Central memory CD4-positive, alpha-beta T cell (primary cell): Measurements from ENCODE around the gene NME8.

Source experiments
- DNase-seq: peaks from one replicate; pipeline ENCODE4 v3.0.0; 2022

NME8 gene

DNA sequence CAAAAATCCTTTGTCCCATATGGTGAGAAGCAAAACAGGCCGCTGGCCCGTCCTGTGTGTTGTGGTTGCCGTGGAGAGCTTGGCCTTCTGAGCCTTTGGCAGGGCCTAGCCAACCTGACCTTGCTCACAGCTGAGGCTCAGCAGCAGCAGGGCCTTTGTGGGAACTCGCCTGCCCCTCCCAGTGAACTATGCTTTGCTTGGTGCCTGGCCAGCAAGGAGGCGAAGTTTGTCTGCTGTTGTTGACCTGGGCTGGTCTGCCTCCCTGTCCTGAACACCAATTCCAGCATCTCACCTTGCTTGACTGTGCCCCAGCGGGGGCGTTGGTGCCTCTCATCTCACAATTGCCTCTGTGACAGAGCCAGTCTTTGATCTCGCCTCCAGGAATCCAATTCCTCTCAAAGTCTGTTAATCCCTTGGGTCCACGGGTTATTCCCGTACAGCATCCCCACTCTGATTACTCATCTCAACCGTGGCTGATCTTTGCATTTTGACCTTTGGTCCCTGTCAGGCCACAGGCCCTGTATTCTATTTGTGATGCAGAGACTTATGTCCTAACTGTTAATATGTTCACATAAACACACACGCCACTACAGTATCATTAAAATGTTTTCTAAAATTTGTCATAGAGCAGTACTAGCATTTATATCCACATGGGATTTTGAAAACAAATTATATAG, 94.7 kb downstream of the NME8 start:
- DNase-seq, result no peak

DNA sequence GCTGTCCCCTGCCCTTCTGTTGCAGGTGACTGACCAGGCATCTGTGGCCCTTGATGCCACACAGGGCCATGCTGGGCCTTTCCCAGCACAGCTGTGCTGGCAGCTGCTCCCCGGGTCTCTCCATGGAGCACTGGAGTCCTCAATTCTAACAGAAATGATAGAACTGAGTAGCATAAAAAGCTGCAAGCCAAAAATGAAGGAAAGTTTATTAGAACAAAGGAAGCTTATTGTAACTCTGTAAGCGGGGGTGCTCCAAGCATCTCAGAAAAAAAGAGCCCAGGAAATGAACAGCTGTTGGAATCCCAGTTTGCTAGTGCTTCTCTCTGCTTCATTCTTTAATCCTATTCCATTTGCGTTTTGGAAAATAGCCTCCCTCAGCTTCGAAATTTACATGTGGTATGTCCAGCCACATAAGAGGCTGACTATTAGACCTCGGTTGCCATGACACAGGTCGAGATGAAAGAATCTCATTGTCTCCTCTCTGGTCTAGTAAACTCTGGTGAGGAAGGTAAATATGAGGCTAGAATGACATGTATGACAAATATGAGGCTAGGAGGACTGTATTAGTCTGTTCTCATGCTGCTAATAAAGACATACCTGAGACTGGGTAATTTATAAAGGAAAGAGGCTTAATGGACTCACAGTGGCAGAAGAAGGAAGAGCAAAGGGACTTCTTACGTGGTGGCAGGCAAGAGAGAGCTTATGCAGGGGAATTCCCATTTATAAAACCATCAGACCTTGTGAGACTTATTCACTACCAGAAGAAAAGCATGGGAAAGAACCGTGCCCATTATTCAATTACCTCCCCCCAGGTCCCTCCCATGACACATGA, 95.7 kb downstream of the NME8 start:
- DNase-seq, result no peak

DNA sequence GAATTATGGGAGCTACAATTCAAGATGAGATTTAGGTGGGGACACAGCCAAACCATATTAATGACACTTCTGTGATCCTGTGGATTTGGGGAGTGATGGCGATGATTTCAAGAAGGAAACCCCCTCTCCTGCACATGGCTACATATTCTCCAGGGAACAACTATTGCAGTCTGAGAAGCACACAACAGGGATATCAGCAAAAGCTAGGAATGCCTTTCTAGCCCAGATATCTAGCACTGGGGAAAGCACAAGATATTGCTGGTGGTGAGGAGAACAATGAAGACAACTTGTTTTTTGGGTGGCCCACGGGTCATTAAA, 96.3 kb downstream of the NME8 start:
- no peak for DNase-seq

DNA sequence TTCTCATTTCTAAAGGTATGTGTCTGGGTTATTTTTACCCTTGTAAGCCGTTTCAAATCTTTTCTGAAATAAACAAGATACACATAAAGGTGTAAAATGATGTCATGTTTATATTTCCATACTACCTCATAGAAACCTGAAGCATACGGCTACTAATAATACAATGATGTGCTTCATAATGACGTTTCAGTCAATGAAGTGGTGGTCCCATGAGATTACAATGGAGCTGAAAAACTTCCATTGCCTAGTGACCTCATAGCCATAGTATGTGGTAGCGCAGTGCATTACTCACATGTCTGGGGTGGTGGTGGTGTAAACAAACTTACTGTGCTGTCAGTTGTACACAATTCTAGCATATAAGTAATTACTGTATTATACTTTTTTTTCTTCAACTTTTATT, 96.9 kb downstream of the NME8 start:
- no peak for DNase-seq

DNA sequence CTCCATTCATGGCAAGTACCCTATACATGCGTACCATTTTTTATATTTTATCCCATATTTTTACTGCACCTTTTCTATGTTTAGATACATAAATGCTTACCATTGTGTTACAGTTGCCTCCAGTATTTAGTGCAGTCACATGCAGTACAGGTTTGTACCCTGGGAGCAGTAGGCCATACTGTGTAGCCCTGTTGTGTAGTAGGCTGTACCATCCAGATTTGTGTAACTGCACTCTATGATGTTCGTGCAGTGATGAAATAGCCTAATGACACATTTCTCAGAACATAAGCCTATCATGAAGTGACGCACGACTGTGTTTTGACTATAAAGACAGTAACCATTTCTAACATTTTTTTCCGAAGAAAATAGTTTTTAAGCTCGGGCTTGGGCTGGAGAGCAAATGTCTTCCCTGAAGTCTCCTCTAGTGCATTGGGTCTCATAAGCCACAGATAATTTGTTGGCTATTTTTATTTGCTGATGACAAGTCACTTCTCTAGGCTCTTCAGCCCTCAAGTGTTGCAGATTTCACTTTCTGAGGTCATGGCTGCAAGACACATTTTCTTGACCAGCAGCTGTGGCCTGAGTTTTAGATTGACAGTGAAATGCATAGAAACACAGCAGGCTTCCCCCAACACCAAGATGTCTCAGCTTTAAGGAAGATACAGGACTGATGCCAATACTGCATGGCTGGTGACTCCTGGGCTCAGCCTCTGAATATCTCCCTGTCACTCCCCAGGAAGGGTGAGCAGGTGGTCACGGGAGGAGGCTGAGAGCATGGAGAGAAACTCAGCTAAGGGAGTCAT, 98.9 kb downstream of the NME8 start:
- no peak for DNase-seq

DNA sequence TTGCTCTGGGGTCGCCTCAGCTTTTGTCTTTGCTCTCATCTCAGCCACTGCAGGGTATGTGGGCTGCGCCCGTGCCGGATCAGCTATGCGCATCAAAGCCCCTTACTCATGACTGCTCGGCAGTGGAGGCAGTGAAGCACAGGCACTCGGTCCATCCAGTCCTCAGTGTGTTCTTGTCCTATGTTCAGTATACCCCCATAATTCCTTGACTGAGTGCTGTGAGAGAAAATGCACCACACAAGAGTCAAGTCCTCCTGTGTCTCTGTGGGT, 99.5 kb downstream of the NME8 start:
- no peak for DNase-seq
